ENCODE data around the gene STRBP.
"Not testable (repeated sequence)": the region's sequence is repeated elsewhere in the genome, so short reads cannot be mapped to it uniquely, and the experiment has no call there.

The STRBP gene

GRCh38 chr9:123194023-123194422, 74.4 kb downstream of the STRBP start:
- no peak for DNase-seq (ENCODE audit: low read depth in 2 of 2)

- no peak for DNase-seq (ENCODE audit: low read depth in 2 of 2)
Measured at GRCh38 chr9:123191680-123192079, 76.7 kb downstream of the STRBP start.

GRCh38 chr9:123191260-123191659, 77.1 kb downstream of the STRBP start:
- no peak for DNase-seq (ENCODE audit: low read depth in 2 of 2)

GRCh38 chr9:123187131-123187530, 81.3 kb downstream of the STRBP start:
- no peak for DNase-seq (ENCODE audit: low read depth in 2 of 2)

GRCh38 chr9:123186029-123186428, 82.4 kb downstream of the STRBP start:
- not testable (repeated sequence) for DNase-seq (ENCODE audit: low read depth in 2 of 2)

DNA sequence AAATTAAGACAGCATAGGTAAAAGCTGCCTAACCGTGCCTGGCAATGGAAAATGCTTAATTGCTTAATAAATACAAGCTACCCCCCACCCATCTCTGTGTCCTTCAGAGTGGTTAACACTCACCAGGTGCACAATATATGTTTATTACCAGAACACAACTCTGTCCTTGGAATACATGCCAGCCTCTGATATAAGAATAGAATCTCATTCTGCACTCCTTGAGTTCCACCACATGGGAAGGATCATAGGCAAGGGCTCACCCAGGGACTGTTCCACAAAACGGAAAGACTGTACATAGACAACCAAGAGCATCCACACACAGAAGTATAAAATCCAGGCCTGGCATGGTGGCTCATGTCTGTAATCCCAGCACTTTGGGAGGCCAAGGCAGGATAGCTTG, 91.4 kb downstream of the STRBP start:
- DNase-seq (ENCODE audit: low read depth in 2 of 2): no peak

DNA sequence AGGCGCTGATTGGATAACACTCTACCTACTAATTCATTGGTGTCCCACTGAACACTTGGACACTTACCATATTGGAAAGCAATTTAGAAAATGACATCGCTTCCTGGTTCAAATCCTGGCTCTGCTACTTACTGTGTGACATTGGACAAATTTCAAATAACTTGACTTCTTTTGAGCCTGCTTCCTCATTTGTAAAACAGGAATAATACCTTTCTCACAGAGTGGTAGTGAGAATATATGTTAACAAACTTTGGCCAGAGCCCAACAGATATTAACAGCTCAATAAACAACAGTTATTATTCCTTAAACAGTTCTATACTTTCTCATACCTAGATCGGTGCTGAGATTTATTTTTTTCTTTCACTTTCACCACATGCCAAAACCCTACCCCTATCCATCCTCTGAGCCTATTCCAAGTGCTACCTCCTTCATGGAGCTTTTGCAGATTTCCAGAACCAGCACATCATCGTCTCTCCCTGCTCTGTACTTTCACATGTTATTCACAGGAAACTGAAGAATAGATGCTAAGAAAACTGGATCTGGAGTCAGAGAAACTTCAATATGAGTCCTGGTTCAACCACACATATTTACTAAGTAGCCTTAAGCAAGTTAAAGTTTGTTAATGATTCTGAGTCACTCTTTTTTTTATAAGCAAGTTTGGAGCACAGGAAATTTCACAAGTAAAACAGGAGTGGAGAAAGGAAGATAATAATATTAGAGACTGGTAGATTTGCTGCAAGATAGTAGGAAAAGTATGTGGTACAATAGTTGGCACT, 92.3 kb downstream of the STRBP start:
- DNase-seq (ENCODE audit: low read depth in 2 of 2): no peak

DNA sequence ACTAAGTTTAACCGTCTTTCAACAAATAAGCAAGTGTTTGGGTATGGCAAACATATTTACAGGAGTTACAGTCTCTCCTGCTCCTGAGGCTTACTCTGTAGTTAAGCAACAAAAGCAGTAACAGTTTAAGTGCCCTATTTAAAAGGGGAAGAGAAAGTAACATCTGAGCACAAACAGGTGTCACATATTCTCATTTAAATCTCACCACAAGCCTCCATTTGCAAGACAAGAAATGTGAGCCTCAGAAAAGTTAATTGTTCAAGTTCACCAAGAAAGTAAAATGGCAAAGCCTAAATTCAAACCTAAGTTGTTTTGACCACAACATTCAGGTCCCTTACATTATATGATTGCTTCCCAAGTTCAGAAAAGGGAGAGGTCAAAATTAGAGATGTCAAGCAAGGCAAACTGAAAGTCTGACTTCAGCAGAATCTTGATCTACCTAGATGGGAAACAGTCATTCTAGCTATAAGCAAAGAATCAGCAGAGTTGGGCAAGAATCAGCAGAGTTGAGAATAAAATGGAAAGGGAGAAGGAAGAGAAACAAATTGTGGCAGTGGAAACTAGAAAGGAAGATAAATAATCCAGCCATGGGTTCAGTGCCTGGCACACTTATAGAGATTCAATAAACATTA, 93.4 kb downstream of the STRBP start:
- DNase-seq (ENCODE audit: low read depth in 2 of 2): no peak

DNA sequence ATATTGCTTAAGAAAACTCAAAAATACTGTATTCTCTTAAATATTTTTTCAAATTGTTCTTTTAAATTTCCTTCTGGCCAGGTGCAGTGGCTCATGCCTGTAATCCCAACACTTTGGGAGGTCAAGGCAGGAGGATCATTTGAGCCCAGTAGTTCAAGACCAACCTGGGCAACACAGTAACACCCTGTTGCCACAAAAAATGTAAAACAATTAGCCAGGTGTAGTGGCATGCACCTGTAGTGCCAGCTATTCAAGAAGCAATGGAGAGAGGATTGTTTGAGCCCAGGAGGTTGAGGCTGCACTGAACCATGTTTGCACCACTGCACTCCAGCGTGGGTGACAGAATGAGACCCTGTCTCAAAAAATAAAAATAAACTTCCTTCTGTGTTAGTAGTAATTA, 94.3 kb downstream of the STRBP start:
- DNase-seq (ENCODE audit: low read depth in 2 of 2): no peak

DNA sequence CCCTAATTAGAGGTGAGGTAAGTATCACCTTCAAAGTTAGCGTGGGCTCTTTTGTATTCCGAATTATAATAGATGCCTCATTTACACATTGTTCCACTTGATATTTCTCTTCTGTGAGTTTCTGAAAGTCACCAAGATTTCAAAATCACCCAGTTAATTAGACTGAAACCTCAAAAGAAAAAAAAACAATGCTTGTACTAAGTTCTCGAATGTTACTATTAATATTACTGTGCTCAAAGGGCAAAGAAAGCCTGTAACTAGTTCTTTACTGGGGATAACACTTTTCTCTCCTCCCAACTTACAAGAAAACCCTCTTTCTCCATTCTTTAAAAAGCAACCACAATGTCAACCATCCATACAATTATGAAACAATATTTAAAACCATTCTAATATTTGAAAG, 98.5 kb downstream of the STRBP start:
- no peak for DNase-seq (ENCODE audit: low read depth in 2 of 2)

DNA sequence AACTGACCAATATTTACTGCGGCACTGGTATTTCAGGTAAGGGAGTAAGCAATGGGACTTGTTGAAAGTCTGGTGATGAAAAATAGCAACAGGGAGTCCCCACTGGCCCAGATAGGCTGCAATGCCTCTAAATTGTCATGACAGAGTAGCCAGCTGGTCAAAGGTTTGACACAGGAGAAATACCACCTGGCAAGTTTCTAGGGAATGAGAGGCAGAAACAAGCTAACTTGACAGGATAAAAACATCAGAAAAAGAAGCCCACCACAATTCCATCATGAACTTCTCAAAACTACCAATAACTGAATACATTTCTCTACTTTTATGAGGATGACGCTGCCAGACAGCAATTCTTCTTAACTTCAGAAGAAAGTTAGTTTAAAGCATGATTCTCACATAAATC, 99.8 kb downstream of the STRBP start:
- DNase-seq (ENCODE audit: low read depth in 2 of 2): no peak

GRCh38 chr9:123167474-123167873, 100.9 kb downstream of the STRBP start:
- no peak for DNase-seq (ENCODE audit: low read depth in 2 of 2)

GRCh38 chr9:123165813-123166212, 102.6 kb downstream of the STRBP start:
- no peak for DNase-seq (ENCODE audit: low read depth in 2 of 2)

GRCh38 chr9:123164285-123164684, 104.1 kb downstream of the STRBP start:
- no peak for DNase-seq (ENCODE audit: low read depth in 2 of 2)

DNA sequence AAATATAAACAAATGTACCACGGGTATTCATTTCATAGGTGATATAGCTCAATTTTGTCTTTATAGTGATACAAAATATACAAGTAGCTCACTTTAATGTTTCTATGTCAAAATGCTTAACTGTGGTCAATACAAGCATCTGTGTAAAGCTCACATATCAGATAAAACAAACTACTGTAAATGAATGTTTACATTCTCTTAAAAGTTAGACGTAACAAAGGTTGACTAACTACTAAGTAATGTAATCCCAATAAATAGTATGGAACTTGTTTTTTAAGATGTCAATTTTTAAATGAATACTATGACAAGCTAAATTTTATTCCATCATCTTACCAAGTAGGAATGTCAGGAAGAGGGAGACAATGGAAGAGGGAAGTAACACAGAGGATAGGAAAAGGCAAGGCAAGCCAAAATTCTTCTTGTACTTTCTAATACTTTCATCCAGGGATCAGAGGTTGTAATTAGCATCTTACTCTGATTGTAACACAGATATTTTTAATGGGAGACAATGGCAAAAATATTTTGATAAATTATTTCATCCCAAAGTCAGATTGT, 105.5 kb downstream of the STRBP start:
- no peak for DNase-seq (ENCODE audit: low read depth in 2 of 2)

DNA sequence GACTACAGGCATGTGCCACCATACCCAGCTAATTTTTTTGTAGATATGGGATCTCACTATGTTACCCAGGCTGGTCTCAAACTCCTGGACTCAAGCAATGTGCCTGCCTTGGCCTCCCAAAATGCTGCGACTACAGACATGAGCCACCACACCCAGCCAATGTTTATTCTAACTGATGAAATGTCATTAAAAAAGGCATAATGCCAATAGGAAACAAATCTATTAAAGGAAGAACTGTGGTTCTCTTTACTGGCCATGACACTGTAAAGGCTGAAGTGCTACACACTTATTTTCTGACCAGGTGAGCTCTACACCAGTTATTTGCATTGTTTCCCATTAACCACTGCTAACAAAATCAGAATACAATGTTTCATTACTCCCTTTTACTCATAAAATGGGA, 106.0 kb downstream of the STRBP start:
- DNase-seq (ENCODE audit: low read depth in 2 of 2): no peak

GRCh38 chr9:123157221-123157620, 111.2 kb downstream of the STRBP start:
- DNase-seq (ENCODE audit: low read depth in 2 of 2): no peak

DNA sequence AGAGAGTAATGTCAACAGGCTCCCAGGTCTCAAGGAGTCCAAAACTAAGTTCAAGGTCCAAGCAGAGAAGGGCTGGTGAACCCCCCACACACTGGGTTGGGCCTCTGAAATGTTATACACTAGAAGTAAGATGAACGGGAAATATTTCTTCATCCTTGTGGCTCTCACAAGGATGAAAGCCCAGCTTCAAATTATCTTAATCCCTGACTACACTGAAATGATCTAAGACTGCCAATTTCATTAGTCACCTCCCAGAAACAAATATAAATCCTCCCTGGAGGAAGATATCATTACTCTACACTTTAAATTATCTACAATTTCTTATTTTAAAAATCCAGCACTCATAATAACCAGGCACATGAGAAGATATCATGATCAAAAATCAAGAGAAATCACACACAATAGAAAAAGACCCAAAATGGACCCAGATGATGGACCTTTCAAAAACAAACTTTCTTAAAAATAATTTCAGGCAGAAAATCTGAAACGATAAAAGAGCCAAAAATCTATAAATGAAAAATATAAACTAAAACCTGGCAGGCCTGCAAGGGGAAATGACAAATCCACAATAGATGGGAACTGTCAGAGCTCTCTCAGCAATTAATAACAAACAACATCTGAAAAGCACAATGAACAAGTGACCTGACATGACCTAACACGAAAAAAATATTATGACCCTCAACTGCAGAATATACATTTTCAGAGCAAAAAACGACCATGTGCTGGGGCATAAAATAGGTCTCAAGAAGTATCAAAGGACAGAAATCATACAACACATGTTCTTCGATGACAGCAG, 117.5 kb downstream of the STRBP start:
- no peak for DNase-seq (ENCODE audit: low read depth in 2 of 2)

DNA sequence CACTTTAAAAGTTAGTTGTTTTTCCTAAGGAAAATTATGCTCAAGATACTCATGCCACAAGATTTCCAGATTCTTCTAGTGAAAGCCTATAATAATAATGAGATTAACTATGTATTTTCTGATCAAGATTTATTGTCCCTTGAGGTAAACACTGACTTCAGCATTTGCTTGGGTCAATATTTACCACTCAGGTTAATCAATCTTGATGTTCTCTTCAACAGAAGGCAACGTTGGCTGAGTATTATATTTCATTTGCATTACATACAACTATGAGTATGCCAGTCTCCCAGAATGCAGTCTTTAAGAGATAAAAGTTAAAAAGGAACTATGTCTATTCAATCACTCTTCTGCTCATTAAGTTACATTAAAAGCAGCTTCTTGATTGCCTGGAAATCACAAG, 119.3 kb downstream of the STRBP start:
- DNase-seq (ENCODE audit: low read depth in 2 of 2): no peak

- no peak for DNase-seq (ENCODE audit: low read depth in 2 of 2)
Measured at GRCh38 chr9:123138163-123138562, 130.2 kb downstream of the STRBP start.

GRCh38 chr9:123135430-123135829, 133.0 kb downstream of the STRBP start:
- no peak for DNase-seq (ENCODE audit: low read depth in 2 of 2)

- no peak for DNase-seq (ENCODE audit: low read depth in 2 of 2)
Measured at GRCh38 chr9:123132696-123133095, 135.7 kb downstream of the STRBP start.

All from fibroblast of skin of left biceps (primary cell).